Hepatocyte (in vitro differentiated cells): Measurements from ENCODE around the gene TSHB. TPM values are rescaled to one million over a fixed set of nuclear protein-coding genes. Genes with fewer than 3 reads are reported as not detected.

Source experiments
- DNase-seq: peaks from one replicate; pipeline ENCODE4 v3.0.0-alpha.2; 2016; ENCODE audit warnings: low spot score
- H2AFZ ChIP-seq: fragments of 200-600 bp; sonication (generic); 2 replicates; pipeline ENCODE4 v1.6.0; 2016; ENCODE audit warnings: antibody characterized with exemption, mild to moderate bottlenecking
- H3K27ac ChIP-seq: fragments of 200-600 bp; sonication (generic); 2 replicates; pipeline ENCODE4 v1.5.1; 2016; ENCODE audit warnings: mild to moderate bottlenecking
- H3K27me3 ChIP-seq: fragments of 200-600 bp; sonication (generic); 2 replicates; pipeline ENCODE4 v1.6.1; 2016
- H3K36me3 ChIP-seq: fragments of 200-600 bp; sonication (generic); replicated peaks from 2 replicates; pipeline ENCODE4 v1.5.1; 2016; ENCODE audit warnings: low read depth; ENCODE audit not compliant: insufficient read depth
- H3K4me1 ChIP-seq: fragments of 200-600 bp; sonication (generic); 2 replicates; pipeline ENCODE4 v1.5.1; 2016; ENCODE audit warnings: mild to moderate bottlenecking, moderate library complexity; ENCODE audit not compliant: insufficient read depth
- H3K4me2 ChIP-seq: fragments of 200-600 bp; sonication (generic); 2 replicates; pipeline ENCODE4 v1.6.0; 2016
- H3K4me3 ChIP-seq: fragments of 200-600 bp; sonication (generic); 2 replicates; pipeline ENCODE4 v1.5.1; 2016; ENCODE audit warnings: mild to moderate bottlenecking
- H3K79me2 ChIP-seq: fragments of 200-600 bp; sonication (generic); 2 replicates; pipeline ENCODE4 v1.6.0; 2017; ENCODE audit warnings: mild to moderate bottlenecking
- H3K9me2 ChIP-seq: fragments of 200-600 bp; sonication (generic); replicated peaks from 2 replicates; pipeline ENCODE4 v1.6.0; 2017; ENCODE audit warnings: mild to moderate bottlenecking; ENCODE audit not compliant: insufficient read depth
- H3K9me3 ChIP-seq: fragments of 200-600 bp; sonication (generic); 2 replicates; pipeline ENCODE4 v1.5.1; 2016; ENCODE audit warnings: low read depth, mild to moderate bottlenecking
- H4K20me1 ChIP-seq: fragments of 200-600 bp; sonication (generic); 2 replicates; pipeline ENCODE4 v1.6.0; 2016; ENCODE audit warnings: mild to moderate bottlenecking; ENCODE audit not compliant: insufficient read depth, poor library complexity, severe bottlenecking
- CTCF ChIP-seq: fragments of 200-600 bp; sonication (generic); IDR thresholded peaks from 2 replicates; pipeline ENCODE4 v1.5.1; 2016; ENCODE audit warnings: antibody characterized with exemption, mild to moderate bottlenecking; ENCODE audit not compliant: poor library complexity
- EZH2 ChIP-seq: fragments of 200-600 bp; sonication (generic); IDR thresholded peaks from 2 replicates; pipeline ENCODE4 v1.6.1; 2016; ENCODE audit warnings: antibody characterized with exemption, mild to moderate bottlenecking, borderline replicate concordance
- EZH2phosphoT487 ChIP-seq: fragments of 200-600 bp; sonication (generic); IDR thresholded peaks from one replicate; pipeline ENCODE4 v1.6.1; 2018; ENCODE audit warnings: antibody characterized with exemption, mild to moderate bottlenecking, low read depth, moderate library complexity; ENCODE audit not compliant: unreplicated experiment, severe bottlenecking
- WGBS: methylation state at CpG from one replicate; pipeline ENCODE4 v1.1.6; 2016; ENCODE audit warnings: low lambda C conversion rate; ENCODE audit errors: missing lambda C conversion rate; 5-methylcytosine and 5-hydroxymethylcytosine counted together
- polyA plus RNA-seq: library from polyadenylated mRNA; unstranded; fragments of >200 nt; fragmentation: Nextera tagmentation; extraction: Ambion mirVana; gene quantifications from 2 replicates; pipeline ENCODE4 v1.2.1, GENCODE V29; 2016
- total RNA-seq: library from RNA; depleted of rRNA; stranded (reverse); fragments of >200 nt; gene quantifications from 2 replicates; pipeline ENCODE4 v1.2.3, GENCODE V29; 2014

TSHB gene
- total and polyA plus RNA-seq, 2 experiments from 2014 or later: 0.71 TPM; not detected in 1

- TF ChIP-seq EZH2phosphoT487 (no peak), EZH2 (no peak), CTCF (no peak)
- Histone ChIP-seq H2AFZ (no peak overlapping the region), H3K4me2 (no peak overlapping the region), H4K20me1 (no peaks in the 10 kb centered on the region), H3K79me2 (no peaks in the 10 kb centered on the region), H3K36me3 (no peaks in the 10 kb centered on the region), H3K9me3 (no peaks in the 10 kb centered on the region), H3K4me1 (no peaks in the 10 kb centered on the region), H3K27me3 (no peaks in the 10 kb centered on the region), H3K27ac (no peak overlapping the region), H3K9me2 (no peaks in the 10 kb centered on the region), H3K4me3 (no peak overlapping the region)
- no peak for DNase-seq
These were observed 31.9 kb upstream of the TSHB start for GRCh38 chr1:114997510-114998289.

GRCh38 chr1:115006191-115006590, 23.4 kb upstream of the TSHB start:
- no peak for DNase-seq
- Histone ChIP-seq H3K27me3 (no peaks in the 10 kb centered on the region), H3K9me2 (no peaks in the 10 kb centered on the region), H3K4me1 (no peaks in the 10 kb centered on the region), H3K36me3 (no peaks in the 10 kb centered on the region), H3K9me3 (no peaks in the 10 kb centered on the region), H3K4me3 (no peak overlapping the region), H3K27ac (no peak overlapping the region), H2AFZ (no peak overlapping the region), H4K20me1 (no peaks in the 10 kb centered on the region), H3K4me2 (no peak overlapping the region), H3K79me2 (no peaks in the 10 kb centered on the region)
- TF ChIP-seq EZH2phosphoT487 (no peak), CTCF (no peak), EZH2 (no peak)
- 92% methylated on average over 2 of the region's 2 CpGs for WGBS

- H3K27me3 ChIP-seq: no peaks in the 10 kb centered on the region
- no peaks in the 10 kb centered on the region for H3K4me1 ChIP-seq
- H3K4me2 ChIP-seq: no peak overlapping the region
- DNase-seq: no peak
- H3K36me3 ChIP-seq: no peaks in the 10 kb centered on the region
- no peak overlapping the region for H2AFZ ChIP-seq
- H3K9me3 ChIP-seq: no peaks in the 10 kb centered on the region
- no peak overlapping the region for H3K27ac ChIP-seq
- H3K4me3 ChIP-seq: no peak overlapping the region
- no peaks in the 10 kb centered on the region for H4K20me1 ChIP-seq
- TF ChIP-seq EZH2 (no peak), CTCF (no peak), EZH2phosphoT487 (no peak)
- H3K9me2 ChIP-seq: no peaks in the 10 kb centered on the region
- H3K79me2 ChIP-seq: no peaks in the 10 kb centered on the region
- 84% methylated on average over 1 of the region's 1 CpG for WGBS
These were observed 17.6 kb upstream of the TSHB start for GRCh38 chr1:115012006-115012405.
